Heart right ventricle (tissue), 16 donors: ENCODE measurements around the gene TBC1D13. TPM values are rescaled to one million over a fixed set of nuclear protein-coding genes. Genes with fewer than 3 reads are reported as not detected.
"Not testable (repeated sequence)": the region's sequence is repeated elsewhere in the genome, so short reads cannot be mapped to it uniquely, and the experiment has no call there.

Experiments used
- ATAC-seq, 8 donors: fragments of 200-7000 bp; cut with Tn5 transposase; one replicate each; pipeline ENCODE4 v1.9.1; 2020; ENCODE audit warnings: mild to moderate bottlenecking in 8 of 8, moderate library complexity in 8 of 8, moderate number of reproducible peaks in 1 of 8
- DNase-seq, 2 donors: peaks; one replicate each; pipeline ENCODE4 v3.0.0-alpha.2; 2020
- H3K27ac ChIP-seq, 10 donors: fragments of 200-600 bp; sonication (generic) in 2 of 10; one replicate each; pipeline versions ENCODE4 v1.5.0 to v1.8.0; 2020 to 2022; ENCODE audit warnings: mild to moderate bottlenecking in 3 of 10
- H3K27me3 ChIP-seq, 7 donors: fragments of 200-600 bp; one replicate each; pipeline ENCODE4 v1.8.0; 2021 to 2022; ENCODE audit warnings: mild to moderate bottlenecking in 2 of 7
- H3K36me3 ChIP-seq, 9 donors: fragments of 200-600 bp; sonication (generic) in 1 of 9; one replicate each; pipeline versions ENCODE4 v1.5.0 to v1.8.0; 2020 to 2022; ENCODE audit warnings: mild to moderate bottlenecking in 2 of 9
- H3K4me1 ChIP-seq, 9 donors: fragments of 200-600 bp; sonication (generic) in 1 of 9; one replicate each; pipeline versions ENCODE4 v1.5.0 to v1.8.0; 2020 to 2022; ENCODE audit warnings: mild to moderate bottlenecking in 4 of 9
- H3K4me3 ChIP-seq, 10 donors: fragments of 200-600 bp; sonication (generic) in 2 of 10; one replicate each; pipeline versions ENCODE4 v1.5.0 to v1.8.0; 2020 to 2022; ENCODE audit warnings: mild to moderate bottlenecking in 7 of 10, moderate library complexity in 2 of 10
- H3K9me3 ChIP-seq, 11 donors: fragments of 200-600 bp in 10 of 11; sonication (generic) in 2 of 11; one replicate each; pipeline versions ENCODE4 v1.5.0 to v1.8.0; 2013 to 2022; ENCODE audit warnings: mild to moderate bottlenecking in 2 of 11, control low read depth in 1 of 11, moderate library complexity in 1 of 11
- CTCF ChIP-seq, 9 donors: fragments of 200-600 bp; sonication (generic) in 2 of 9; IDR thresholded peaks; one replicate each; pipeline versions ENCODE4 v1.5.0 to v1.8.0; 2021 to 2022; ENCODE audit warnings: antibody characterized with exemption in 9 of 9, mild to moderate bottlenecking in 5 of 9, moderate library complexity in 1 of 9
- WGBS, 2 donors: extraction: QIAGEN DNeasy Blood & Tissue Kit; methylation state at CpG; one replicate each; pipeline ENCODE4 v1.1.7; 2013; ENCODE audit warnings: inconsistent platforms in 1 of 2; 5-methylcytosine and 5-hydroxymethylcytosine counted together
- intact Hi-C, 10 donors: fragments of 100-400 bp; cut with DNase I; formaldehyde crosslinking; loops; one replicate each; pipeline versions ENCODE4 v1.11.1 to v1.14.2; 2022
- polyA plus RNA-seq, 2 donors: library from polyadenylated mRNA; stranded (reverse); fragments of 200-250 nt; gene quantifications; one replicate each; pipeline ENCODE4 v1.2.3, GENCODE V29; 2013
- total RNA-seq, 10 donors: library from RNA; stranded (reverse); fragmentation: NEBNext Ultra II Directional in 3 of 10; extraction: Animal tissue kit (Norgen Biotek cat#: 25700) in 3 of 10; gene quantifications; one replicate each; pipeline versions ENCODE4 v1.2.1 to v1.2.4, GENCODE V29; 2021 to 2023
- donor health status: Arrhythmogenic right ventricular cardiomyopathy.
- donor health status: ischemic (EF 13 %, LVEDD 7.1; RV severe dilation, severe dysfunction).
- donor health status: healthy with polysubstance abuse.
- donor health status: DM: no; HTN: yes; CAD: no.
- donor health status: DM: no; HTN: no; CAD: no.
- donor health status: ischemic (EF 25% LVEDD 6.9; RV normal size, moderate dysfunction).
- donor health status: ischemic (EF 25% LVEDD 5.7; RV mildly dilated, moderate dysfunction).
- donor health status: healthy.
- donor health status: DM: yes; HTN: yes; CAD: no.
- donor health status: Ischemic cardiomyopathy.
- donor health status: ischemic (EF 35%, LVEDD 5.7; RV mildly dilated, moderate dysfunction).
- donor health status: nonischemic (EF 11% LVEDD 7.7; RV severe dilation, severe dysfunction).
- donor health status: DM: yes; HTN: yes; CAD: no.
- donor health status: PGD.
- donor health status: ischemic (EF 29% LVEDD 5.4; RV normal size, mild dysfunction).
- donor health status: nonischemic (EF 23%, LVEDD 6.1; RV moderate dilation, normal function).

The TBC1D13 gene
- total and polyA plus RNA-seq, 12 donors, result 12.3 to 21.3 (median 17.4) TPM

GRCh38 chr9:128788445-128788844, 1.4 kb downstream of the TBC1D13 start:
- no peak for TF ChIP-seq CTCF (IDR thresholded peaks at IDR 0.05)
- WGBS, 2 donors, result 83 to 88% methylated on average over 1 of the region's 1 CpG
- H3K9me3 ChIP-seq, result no peaks in the 10 kb centered on the region
- no peaks in the 10 kb centered on the region for H3K27me3 ChIP-seq
- intact Hi-C loops, result no loop called here
- H3K27ac ChIP-seq, result peak overlapping the region in 1 of 10 donors; percentile 95
- peaks cover 8 to 25% (median 19%) of the 10 kb centered on the region in 9 donors for H3K4me1 ChIP-seq
- ATAC-seq (no peak), DNase-seq (no peak)
- H3K4me3 ChIP-seq, result peak overlapping the region in 5 of 10 donors; percentile 93 to 100 (median 95)
- peaks cover 0 to 50% (median 27%) of the 10 kb centered on the region in 9 donors for H3K36me3 ChIP-seq

GRCh38 chr9:128790536-128790935, 3.5 kb downstream of the TBC1D13 start:
- intact Hi-C loops, result no loop called here
- Histone ChIP-seq H3K27ac (no peak overlapping the region), H3K4me1 (peaks cover 8 to 21% (median 15%) of the 10 kb centered on the region in 9 donors), H3K27me3 (no peaks in the 10 kb centered on the region), H3K36me3 (peaks cover 0 to 70% (median 34%) of the 10 kb centered on the region in 9 donors), H3K4me3 (no peak overlapping the region), H3K9me3 (no peaks in the 10 kb centered on the region)
- no peak for ATAC-seq
- DNase-seq, result no peak
- WGBS, 2 donors, result 88 to 90% methylated on average over 4 of the region's 4 CpGs
- no peak for TF ChIP-seq CTCF (IDR thresholded peaks at IDR 0.05)

DNA sequence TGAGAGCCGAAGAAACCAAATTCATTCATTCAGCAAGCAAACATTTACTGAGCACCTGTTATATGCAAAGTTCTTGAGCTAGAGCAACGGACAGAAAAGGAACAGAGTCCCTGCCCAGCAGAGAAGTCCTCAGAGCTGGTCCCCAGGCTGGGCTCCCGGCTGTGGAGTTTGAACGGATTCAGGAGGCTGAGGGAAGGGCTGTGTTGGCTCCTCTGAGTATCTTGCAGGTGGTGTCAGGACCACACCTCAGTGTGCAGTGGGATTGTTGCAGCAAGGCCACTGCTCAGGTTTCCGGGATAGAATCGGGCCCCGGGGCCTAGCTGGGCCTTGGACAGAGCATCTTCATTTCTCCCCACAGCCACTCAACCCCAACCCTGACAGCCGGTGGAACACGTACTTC, 5.1 kb downstream of the TBC1D13 start:
- Histone ChIP-seq H3K4me1 (peaks cover 7 to 15% (median 13%) of the 10 kb centered on the region in 9 donors), H3K27me3 (no peaks in the 10 kb centered on the region), H3K27ac (no peak overlapping the region), H3K36me3 (peaks cover 0 to 86% (median 35%) of the 10 kb centered on the region in 9 donors), H3K4me3 (no peak overlapping the region), H3K9me3 (no peaks in the 10 kb centered on the region)
- DNase-seq (no peak), ATAC-seq (no peak)
- intact Hi-C loops, result no loop called here
- WGBS, 2 donors, result 96% methylated on average over 9 of the region's 9 CpGs
- no peak for TF ChIP-seq CTCF (IDR thresholded peaks at IDR 0.05)

- ATAC-seq, result no peak
- intact Hi-C loops, result no loop called here
- H3K27ac ChIP-seq, result no peak overlapping the region
- H3K36me3 ChIP-seq, result peaks cover 0 to 96% (median 45%) of the 10 kb centered on the region in 9 donors
- H3K9me3 ChIP-seq, result no peaks in the 10 kb centered on the region
- H3K27me3 ChIP-seq, result no peaks in the 10 kb centered on the region
- TF ChIP-seq CTCF (IDR thresholded peaks at IDR 0.05), result no peak
- no peak overlapping the region for H3K4me3 ChIP-seq
- DNase-seq, result no peak
- H3K4me1 ChIP-seq, result peaks cover 3 to 9% (median 5%) of the 10 kb centered on the region in 9 donors
- WGBS, 2 donors, result 90% methylated on average over 8 of the region's 8 CpGs
Observed at GRCh38 chr9:128792978-128793686, 6.1 kb downstream of the TBC1D13 start.

DNA sequence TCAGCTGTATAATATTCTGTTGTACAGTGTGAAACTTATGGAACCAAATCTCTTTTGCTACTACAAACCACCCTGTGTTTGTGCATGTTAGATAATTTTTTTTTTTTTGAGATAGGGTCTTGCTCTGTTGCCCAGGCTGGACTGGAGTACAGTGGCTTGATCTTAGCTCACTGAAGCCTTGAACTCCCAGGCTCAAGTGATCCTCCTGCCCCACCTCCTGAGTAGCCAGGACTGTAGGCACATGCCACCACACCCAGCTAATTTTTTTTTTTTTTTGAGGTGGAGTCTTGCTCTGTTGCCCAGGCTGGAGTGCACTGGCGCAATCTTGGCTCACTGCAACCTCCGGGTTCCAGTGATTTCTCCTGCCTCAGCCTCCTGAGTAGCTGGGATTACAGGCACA, 7.9 kb downstream of the TBC1D13 start:
- ATAC-seq, H3K4me3 ChIP-seq, DNase-seq, H3K9me3 ChIP-seq, H3K27me3 ChIP-seq, intact Hi-C loops, H3K4me1 ChIP-seq, H3K27ac ChIP-seq: not testable (repeated sequence)
- H3K36me3 ChIP-seq, result peaks cover 0 to 100% (median 59%) of the 10 kb centered on the region in 9 donors
- 50% methylated on average over 2 of the region's 2 CpGs for WGBS, 2 donors
